Measurements from ENCODE around the gene UGT1A9.

Gene UGT1A9

GRCh38 chr2:233800208-233800607 is 128.5 kb downstream of the UGT1A9 start:
- DNase-seq = no peak

- no peak for DNase-seq
Measured at GRCh38 chr2:233801357-233802131, 129.8 kb downstream of the UGT1A9 start.

DNA sequence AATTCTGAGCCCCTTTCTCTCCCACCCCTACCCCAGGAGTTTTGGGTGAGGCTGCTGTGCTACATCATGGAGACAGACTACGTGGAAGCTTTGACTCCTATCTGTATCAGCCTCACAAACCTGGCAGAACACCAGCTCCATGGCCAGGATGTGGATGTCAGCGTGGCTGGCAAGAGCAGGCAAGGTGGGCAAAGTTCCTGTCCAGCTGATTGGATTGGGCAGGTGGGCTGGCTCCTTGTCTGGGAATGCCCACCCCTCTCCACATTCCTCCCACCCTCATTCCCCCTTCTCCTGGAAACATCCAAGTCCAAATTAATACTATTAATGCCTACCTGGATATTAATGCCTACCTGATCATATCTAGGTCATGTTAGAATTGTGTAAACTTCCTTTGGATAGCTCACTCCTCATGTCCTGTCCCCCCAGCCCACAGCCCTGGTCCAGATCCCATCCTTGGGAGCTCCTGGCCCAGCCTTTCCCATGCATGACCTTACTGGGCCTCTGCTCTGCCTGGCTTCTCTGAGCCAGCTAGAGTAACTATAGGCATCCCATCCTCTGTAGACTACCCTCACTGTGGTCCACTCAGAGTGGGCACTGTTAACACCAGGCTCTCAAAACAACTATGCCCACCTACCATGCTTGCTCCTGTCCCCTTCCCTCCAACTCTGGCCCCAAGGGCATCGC is 130.6 kb downstream of the UGT1A9 start:
- DNase-seq = no peak

GRCh38 chr2:233803292-233803911 is 131.7 kb downstream of the UGT1A9 start:
- no peak for DNase-seq

DNA sequence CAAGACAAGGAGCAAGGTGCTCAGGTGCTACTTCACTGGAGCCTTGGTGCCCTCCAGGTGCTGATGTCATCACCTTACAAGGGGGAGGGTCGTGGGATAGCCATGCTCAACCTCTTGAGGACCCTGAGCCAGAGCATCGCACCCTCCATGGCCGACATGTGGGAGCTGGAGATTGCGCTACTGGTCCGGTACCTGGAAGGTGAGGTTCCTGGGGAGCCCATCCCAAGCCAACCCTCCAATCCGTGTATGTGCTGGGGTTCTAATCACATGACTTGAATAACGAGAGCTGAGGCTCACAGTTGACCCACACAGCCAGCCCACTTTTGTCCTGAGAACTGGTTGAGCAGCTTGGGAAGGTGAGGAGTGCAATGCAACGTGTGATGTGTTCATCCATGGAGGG is 132.3 kb downstream of the UGT1A9 start:
- no peak for DNase-seq

GRCh38 chr2:233807215-233807865 is 135.6 kb downstream of the UGT1A9 start:
- DNase-seq = peak; percentile 11

DNA sequence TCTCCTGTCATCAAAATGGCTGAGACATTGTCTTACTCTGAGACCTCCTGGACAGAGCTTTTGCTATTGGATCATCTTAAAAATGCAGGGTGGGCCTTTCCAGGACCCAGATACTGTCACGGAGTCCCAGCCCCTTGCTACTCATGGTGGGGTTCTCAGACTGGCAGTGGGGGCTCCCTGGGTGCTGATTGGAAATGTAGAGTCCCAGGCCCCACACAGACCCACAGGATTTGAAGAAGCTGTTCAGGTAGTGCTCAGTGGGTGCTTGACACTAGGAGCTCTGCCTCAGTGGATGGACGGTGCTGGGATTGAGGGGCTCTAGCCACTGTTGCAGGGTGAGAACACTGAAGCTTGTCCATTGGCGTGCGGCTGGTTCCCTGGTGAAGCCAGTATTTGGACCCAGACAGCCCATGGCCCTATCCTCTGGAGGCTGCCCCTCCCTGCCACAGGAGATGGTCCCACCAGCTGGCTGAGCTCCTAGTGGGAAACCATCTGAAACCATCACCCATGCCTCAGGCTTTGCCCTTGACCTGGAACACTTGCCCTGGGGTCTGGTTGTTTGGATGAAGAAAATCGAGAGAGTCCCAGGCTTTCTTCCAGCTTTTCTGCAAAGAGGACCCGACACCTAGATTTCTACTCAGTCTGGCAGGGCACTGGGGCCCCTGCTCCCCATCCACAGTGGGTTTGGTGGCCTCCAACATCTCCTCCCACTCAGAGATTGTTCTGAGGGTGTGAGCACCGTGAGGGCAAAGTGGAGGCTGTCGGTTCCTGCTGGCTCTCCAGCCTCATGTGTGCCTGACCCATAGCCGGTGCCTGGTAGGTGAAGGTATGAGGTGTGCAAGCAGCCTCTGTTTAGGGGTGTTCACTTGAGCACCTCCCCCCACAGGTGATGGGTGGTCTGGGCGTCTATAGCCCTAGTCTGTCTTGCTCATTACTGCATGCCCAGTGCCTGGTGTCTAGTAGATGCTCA is 136.6 kb downstream of the UGT1A9 start:
- DNase-seq = peak; percentile 2

DNA sequence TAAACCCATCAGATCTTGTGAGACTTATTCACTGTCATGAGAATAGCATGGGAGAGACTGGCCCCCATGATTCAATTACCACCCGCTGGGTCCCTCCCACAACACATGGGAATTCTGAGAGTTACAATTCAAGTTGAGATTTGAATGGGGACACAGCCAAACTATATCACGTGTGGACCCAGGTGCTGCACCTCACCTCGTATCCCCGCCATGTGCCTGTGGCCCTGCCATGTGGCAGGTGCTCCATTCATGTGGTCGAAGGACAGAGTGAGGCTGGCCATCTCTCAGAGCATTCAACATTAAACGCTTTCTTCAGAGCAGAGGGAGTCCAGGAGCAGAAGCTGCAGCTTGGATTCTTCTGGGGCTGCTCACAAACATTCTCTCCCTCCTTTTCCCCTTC is 138.7 kb downstream of the UGT1A9 start:
- no peak for DNase-seq

- no peak for DNase-seq
Measured at GRCh38 chr2:233811087-233811486, 139.4 kb downstream of the UGT1A9 start.

- DNase-seq = no peak
Measured at GRCh38 chr2:233811732-233812131, 140.0 kb downstream of the UGT1A9 start.

DNA sequence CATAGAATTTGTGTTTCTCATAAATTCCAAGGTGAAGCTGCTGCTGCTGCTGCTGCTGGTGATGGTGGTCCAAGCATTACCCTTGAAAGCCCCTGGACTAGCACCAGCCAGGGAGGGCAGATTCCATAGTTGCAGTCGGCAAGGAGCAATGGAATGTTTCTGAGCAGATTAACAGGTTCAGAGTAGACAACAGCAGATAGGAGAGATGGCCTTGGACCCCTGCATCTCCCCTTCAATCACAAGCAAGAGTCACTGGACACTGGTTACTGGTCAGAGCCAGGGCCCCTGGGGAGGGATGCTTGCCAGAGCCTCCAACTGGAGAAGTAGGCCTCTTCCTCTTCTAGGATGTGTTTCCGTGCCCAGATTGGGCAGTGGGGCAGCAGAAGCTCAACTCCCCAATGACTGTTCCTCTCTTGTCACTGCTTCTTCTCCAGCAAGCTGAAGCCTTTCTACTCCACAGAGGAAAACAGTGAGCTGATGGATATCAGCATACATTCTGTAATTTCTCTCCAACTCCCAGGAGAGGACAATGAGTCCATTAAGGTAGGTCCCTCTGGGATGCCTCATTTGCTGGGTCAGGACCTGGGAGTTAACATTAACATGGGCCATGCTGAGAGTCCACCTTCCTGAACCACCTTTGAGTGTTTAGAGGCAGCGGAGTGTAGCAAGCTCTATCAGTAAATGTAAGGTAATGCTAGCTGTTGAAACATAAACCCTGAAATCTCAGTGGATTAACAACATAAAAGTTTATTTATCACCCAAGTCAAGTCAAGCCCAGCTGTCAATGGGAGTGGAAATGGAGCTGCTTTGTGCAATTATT is 141.7 kb downstream of the UGT1A9 start:
- no peak for DNase-seq

GRCh38 chr2:233814056-233814835 is 142.5 kb downstream of the UGT1A9 start:
- peak; percentile 49 for DNase-seq

DNA sequence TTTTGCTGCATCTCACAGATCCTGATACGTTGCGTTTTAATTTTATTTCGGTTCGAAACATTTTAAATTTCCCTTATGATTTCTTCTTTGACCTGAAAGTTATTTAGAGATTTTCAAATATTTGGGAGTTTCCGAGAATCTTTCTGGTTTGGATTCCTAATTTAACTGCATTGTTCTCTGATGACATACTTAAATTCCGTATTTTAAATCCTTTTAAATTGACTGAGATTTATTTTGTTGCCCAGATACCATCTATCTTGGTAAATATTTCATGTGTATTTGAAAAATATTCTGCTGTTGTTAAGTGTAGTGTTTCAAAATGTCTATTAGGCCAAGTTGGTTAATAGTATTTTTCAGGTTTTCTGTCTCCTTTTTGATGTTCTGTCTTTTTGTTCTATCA is 144.2 kb downstream of the UGT1A9 start:
- DNase-seq = no peak

DNA sequence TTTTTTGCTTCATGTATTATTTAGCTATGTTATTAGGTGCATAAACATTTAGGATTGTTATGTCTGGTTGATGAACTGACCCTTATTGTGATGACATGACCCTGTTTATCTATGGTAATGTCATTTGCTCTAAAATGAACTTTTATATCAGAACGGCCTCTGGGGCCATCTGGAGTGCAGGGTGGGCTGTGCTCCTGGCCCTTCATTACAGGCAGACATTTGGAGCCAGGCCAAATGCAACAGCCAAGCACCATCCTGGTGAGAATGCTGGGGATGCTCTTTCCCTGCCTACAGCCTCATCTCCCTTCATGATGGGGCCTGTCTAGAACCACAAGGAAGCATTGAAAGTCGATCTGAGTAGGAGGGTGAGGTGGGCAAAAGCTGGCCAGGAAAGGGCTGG is 144.6 kb downstream of the UGT1A9 start:
- DNase-seq = no peak

DNA sequence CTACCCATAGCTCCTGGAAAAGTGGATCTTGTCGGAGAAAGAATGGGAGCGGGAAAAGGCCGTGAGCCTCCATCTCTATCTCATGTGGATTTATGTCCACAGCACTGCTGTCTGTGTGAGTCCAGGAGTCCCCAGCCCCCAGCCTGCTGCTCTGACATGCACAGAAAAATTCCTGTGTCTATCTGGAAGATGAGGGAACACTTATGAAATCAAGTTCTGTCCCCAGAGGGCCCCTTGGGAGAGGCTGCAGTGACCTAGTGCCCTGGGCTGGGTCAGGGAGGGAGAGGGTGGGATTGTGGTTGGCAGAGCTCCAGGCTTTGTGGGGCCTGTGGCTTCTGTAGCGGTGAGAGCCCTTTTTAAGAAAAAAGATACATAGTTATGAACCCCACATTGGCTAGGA is 145.1 kb downstream of the UGT1A9 start:
- no peak for DNase-seq

- DNase-seq = no peak
Measured at GRCh38 chr2:233817361-233817911, 145.7 kb downstream of the UGT1A9 start.

- no peak for DNase-seq
Measured at GRCh38 chr2:233817995-233818638, 146.4 kb downstream of the UGT1A9 start.

DNA sequence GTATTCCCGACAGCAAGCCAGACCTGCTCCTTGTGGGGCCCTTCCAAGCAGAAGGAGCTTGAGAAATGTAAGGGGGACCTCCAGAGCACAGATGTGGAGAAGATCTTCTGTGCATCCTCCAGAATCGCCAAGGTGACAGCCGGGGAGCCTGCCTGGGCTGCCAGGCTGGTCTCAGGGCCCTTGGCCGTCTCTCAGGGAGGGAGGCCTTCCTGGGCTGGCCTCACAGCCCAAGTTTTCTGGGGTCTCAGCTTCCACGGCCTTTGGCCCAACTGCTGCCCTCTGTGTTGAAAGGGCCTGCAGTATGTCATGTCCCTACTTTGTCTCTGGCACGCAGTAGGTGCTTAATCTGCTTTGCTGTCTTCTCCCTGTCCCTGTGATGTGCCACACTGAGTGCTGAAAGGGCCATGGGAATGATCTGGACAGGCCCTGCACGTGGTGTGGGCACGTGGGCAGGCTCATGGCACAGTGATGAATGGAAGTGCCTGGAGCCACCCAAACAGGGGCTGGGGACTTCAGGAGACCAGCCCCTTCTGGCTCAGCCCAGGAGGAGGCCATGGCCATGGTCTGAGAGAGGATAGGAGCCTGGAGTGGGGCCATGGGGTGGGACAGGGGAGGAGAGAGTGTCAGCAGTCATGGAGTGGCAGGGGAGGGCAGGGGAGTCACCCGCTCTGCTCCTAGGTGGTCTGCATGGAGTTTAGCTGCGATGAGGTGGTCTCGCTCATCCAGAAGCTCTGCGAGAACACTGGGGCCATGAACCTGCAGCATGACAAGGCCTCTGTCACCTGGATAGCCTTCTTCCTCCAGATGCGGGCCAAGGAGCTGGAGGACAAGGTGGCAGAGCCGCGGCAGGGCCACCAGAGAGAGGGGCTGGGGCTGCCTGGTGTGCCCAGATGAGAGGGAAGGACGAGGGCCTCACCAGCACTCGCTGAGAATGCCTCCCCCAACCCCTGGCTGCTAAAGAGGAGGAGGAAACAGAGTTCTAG is 147.2 kb downstream of the UGT1A9 start:
- DNase-seq = no peak
